ENCODE data around the gene CLCN6.

CLCN6 gene

DNA sequence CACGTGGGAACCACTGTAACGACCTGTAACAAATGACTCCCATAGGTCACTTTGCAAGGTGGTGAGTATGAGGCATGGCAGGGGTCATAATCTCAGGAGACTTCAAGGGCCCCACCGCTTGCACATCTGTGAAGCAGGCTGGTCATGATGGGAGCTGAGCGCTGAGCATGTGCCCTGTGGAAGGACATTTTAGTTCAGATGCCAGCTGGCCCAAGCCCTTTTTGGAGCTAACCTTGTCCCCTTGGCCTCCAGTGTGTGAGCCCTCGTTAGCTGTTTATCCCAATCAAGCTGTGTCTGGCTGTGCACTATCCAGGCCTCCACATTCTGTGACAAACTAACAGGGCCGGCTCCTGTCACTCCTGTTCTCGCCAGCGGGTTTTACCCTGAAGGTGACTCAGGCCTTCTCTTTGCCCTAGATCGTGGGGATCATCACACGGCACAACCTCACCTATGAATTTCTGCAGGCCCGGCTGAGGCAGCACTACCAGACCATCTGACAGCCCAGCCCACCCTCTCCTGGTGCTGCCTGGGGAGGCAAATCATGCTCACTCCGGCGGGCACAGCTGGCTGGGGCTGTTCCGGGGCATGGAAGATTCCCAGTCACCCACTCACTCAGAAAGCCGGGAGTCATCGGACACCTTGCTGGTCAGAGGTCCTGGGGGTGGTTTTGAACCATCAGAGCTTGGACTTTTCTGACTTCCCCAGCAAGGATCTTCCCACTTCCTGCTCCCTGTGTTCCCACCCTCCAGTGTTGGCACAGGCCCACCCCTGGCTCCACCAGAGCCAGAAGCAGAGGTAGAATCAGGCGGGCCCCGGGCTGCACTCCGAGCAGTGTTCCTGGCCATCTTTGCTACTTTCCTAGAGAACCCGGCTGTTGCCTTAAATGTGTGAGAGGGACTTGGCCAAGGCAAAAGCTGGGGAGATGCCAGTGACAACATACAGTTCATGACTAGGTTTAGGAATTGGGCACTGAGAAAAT lies 34.0 kb downstream of the CLCN6 start:
- no peak overlapping the region for H3K4me3 ChIP-seq (ENCODE audit: low read depth in 1 of 2, low read length in 2 of 2)
- H3K4me1 ChIP-seq (ENCODE audit: control insufficient read depth in 1 of 2, insufficient read depth in 2 of 2, low read length in 2 of 2), result peaks cover 0 to 5% of the 10 kb centered on the region in 2 donors
- no peaks in the 10 kb centered on the region for H3K27me3 ChIP-seq (ENCODE audit: control insufficient read depth in 1 of 2, insufficient read depth in 2 of 2, low read length in 2 of 2)
- peaks cover 42 to 89% of the 10 kb centered on the region in 2 donors for H3K36me3 ChIP-seq (ENCODE audit: control insufficient read depth in 1 of 2, insufficient read depth in 2 of 2, low read length in 2 of 2)
- no peak overlapping the region for H3K9ac ChIP-seq (ENCODE audit: low read depth in 1 of 2, low read length in 2 of 2)
- H3K27ac ChIP-seq (ENCODE audit: low read depth, low read length), result no peak overlapping the region
- no peaks in the 10 kb centered on the region for H3K9me3 ChIP-seq (ENCODE audit: control insufficient read depth in 1 of 2, low read length in 2 of 2)

GRCh38 chr1:11841245-11842153 lies 35.5 kb downstream of the CLCN6 start:
- H3K4me3 ChIP-seq (ENCODE audit: low read depth in 1 of 2, low read length in 2 of 2), result no peak overlapping the region
- peaks cover 35 to 80% of the 10 kb centered on the region in 2 donors for H3K36me3 ChIP-seq (ENCODE audit: control insufficient read depth in 1 of 2, insufficient read depth in 2 of 2, low read length in 2 of 2)
- H3K27ac ChIP-seq (ENCODE audit: low read depth, low read length), result no peak overlapping the region
- no peaks in the 10 kb centered on the region for H3K9me3 ChIP-seq (ENCODE audit: control insufficient read depth in 1 of 2, low read length in 2 of 2)
- no peaks in the 10 kb centered on the region for H3K4me1 ChIP-seq (ENCODE audit: control insufficient read depth in 1 of 2, insufficient read depth in 2 of 2, low read length in 2 of 2)
- no peak overlapping the region for H3K9ac ChIP-seq (ENCODE audit: low read depth in 1 of 2, low read length in 2 of 2)
- no peaks in the 10 kb centered on the region for H3K27me3 ChIP-seq (ENCODE audit: control insufficient read depth in 1 of 2, insufficient read depth in 2 of 2, low read length in 2 of 2)

DNA sequence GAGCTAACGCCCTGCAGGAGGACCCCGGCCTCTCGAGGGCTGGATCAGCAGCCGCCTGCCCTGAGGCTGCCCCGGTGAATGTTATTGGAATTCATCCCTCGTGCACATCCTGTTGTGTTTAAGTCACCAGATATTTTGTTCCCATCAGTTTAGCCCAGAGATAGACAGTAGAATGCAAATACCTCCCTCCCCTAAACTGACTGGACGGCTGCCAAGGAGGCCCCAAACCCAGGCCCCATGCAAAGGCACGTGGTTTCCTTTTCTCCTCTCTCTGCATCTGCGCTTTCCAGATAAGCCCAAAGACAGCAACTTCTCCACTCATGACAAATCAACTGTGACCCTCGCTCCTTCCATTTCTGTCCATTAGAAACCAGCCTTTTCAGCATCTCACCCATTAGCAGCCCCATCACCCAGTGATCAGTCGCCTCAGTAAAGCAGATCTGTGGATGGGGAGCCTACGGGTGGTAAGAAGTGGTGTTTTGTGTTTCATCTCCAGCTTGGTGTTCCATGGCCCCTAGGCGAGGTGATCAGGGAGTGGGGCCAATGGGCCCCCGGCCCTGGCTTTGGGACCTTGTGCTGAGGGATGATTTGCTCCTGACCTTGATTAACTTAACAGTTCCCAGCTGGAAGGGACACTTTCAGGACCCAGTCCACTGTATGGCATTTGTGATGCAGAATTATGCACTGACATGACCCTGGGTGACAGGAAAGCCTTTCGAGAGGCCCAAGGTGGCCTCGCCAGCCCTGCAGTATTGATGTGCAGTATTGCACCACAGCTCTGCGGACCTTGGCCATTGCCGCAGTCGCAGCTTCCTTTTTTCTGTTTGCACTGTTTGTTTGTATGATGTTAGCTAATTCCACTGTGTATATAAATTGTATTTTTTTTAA lies 36.4 kb downstream of the CLCN6 start:
- no peak overlapping the region for H3K27ac ChIP-seq (ENCODE audit: low read depth, low read length)
- no peaks in the 10 kb centered on the region for H3K9me3 ChIP-seq (ENCODE audit: control insufficient read depth in 1 of 2, low read length in 2 of 2)
- H3K4me1 ChIP-seq (ENCODE audit: control insufficient read depth in 1 of 2, insufficient read depth in 2 of 2, low read length in 2 of 2), result no peaks in the 10 kb centered on the region
- no peak overlapping the region for H3K4me3 ChIP-seq (ENCODE audit: low read depth in 1 of 2, low read length in 2 of 2)
- no peak overlapping the region for H3K9ac ChIP-seq (ENCODE audit: low read depth in 1 of 2, low read length in 2 of 2)
- H3K27me3 ChIP-seq (ENCODE audit: control insufficient read depth in 1 of 2, insufficient read depth in 2 of 2, low read length in 2 of 2), result no peaks in the 10 kb centered on the region
- H3K36me3 ChIP-seq (ENCODE audit: control insufficient read depth in 1 of 2, insufficient read depth in 2 of 2, low read length in 2 of 2), result peaks cover 35 to 71% of the 10 kb centered on the region in 2 donors

DNA sequence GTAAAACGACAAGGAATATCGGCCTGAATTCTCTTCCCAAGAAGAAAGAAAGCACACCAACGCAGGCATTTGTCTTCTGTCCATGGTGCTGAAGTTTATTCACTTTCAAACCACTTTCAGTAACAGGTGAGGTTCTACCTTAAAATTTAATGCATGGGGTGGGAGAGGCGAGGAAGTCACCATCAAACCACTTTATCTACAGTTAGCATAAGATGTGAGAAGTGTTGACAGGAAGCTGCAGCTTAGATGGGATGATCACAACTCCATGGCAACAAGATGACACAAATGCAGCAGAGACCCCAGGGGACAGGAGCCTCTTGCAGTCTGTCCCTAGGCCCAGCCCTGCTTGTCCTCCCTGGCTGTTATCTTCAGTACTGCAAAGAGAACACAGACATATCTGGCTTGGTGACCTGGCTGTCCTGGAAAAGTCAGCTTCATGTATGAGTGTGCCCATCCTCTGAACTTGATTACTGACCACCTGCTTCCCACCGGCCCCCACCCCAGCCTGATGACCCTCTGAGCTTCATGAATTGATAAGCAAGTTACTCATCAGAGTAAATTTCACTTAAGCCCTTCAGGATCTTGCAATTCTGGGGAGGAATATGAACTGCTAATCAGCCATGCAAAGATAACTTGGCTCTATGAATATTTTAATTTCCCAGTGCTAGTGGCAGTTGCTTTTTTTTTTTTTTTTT lies 39.8 kb downstream of the CLCN6 start:
- Histone ChIP-seq H3K4me1 (ENCODE audit: control insufficient read depth in 1 of 2, insufficient read depth in 2 of 2, low read length in 2 of 2) (no peaks in the 10 kb centered on the region), H3K27ac (ENCODE audit: low read depth, low read length) (no peak overlapping the region), H3K9ac (ENCODE audit: low read depth in 1 of 2, low read length in 2 of 2) (no peak overlapping the region), H3K27me3 (ENCODE audit: control insufficient read depth in 1 of 2, insufficient read depth in 2 of 2, low read length in 2 of 2) (no peaks in the 10 kb centered on the region), H3K4me3 (ENCODE audit: low read depth in 1 of 2, low read length in 2 of 2) (no peak overlapping the region), H3K36me3 (ENCODE audit: control insufficient read depth in 1 of 2, insufficient read depth in 2 of 2, low read length in 2 of 2) (peaks cover 15 to 38% of the 10 kb centered on the region in 2 donors), H3K9me3 (ENCODE audit: control insufficient read depth in 1 of 2, low read length in 2 of 2) (no peaks in the 10 kb centered on the region)

GRCh38 chr1:11847667-11848372 lies 41.8 kb downstream of the CLCN6 start, which contains the start of gene NPPA:
NPPA (minus strand) TSS chr1:11847783; CDS start chr1:11847684, 99 bp downstream.
- H3K27me3 ChIP-seq (ENCODE audit: control insufficient read depth in 1 of 2, insufficient read depth in 2 of 2, low read length in 2 of 2), result no peaks in the 10 kb centered on the region
- H3K4me1 ChIP-seq (ENCODE audit: control insufficient read depth in 1 of 2, insufficient read depth in 2 of 2, low read length in 2 of 2), result no peaks in the 10 kb centered on the region
- peaks cover 0 to 21% of the 10 kb centered on the region in 2 donors for H3K36me3 ChIP-seq (ENCODE audit: control insufficient read depth in 1 of 2, insufficient read depth in 2 of 2, low read length in 2 of 2)
- no peaks in the 10 kb centered on the region for H3K9me3 ChIP-seq (ENCODE audit: control insufficient read depth in 1 of 2, low read length in 2 of 2)
- H3K4me3 ChIP-seq (ENCODE audit: low read depth in 1 of 2, low read length in 2 of 2), result no peak within 1 kb of the TSS
- no peak within 1 kb of the TSS for H3K27ac ChIP-seq (ENCODE audit: low read depth, low read length)
- H3K9ac ChIP-seq (ENCODE audit: low read depth in 1 of 2, low read length in 2 of 2), result no peak within 1 kb of the TSS

DNA sequence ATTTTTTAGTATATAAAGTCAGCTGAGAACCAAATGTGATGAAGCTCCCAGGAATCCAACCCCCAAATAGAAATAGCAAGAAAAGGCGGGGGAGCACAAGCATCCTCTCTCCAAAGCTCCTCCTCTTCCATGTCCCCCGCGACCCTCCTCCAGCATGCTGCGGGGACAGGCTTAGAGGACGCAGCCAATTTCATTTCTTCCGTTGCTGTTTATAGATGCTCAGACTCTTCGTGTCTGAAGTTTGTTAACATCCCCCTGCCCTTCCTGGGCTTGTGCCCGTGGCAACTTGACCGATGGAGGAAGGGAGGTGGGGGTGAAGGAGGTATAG lies 42.3 kb downstream of the CLCN6 start:
- H3K4me3 ChIP-seq (ENCODE audit: low read depth in 1 of 2, low read length in 2 of 2), result no peak overlapping the region
- no peaks in the 10 kb centered on the region for H3K27me3 ChIP-seq (ENCODE audit: control insufficient read depth in 1 of 2, insufficient read depth in 2 of 2, low read length in 2 of 2)
- no peaks in the 10 kb centered on the region for H3K4me1 ChIP-seq (ENCODE audit: control insufficient read depth in 1 of 2, insufficient read depth in 2 of 2, low read length in 2 of 2)
- no peaks in the 10 kb centered on the region for H3K9me3 ChIP-seq (ENCODE audit: control insufficient read depth in 1 of 2, low read length in 2 of 2)
- H3K27ac ChIP-seq (ENCODE audit: low read depth, low read length), result no peak overlapping the region
- H3K9ac ChIP-seq (ENCODE audit: low read depth in 1 of 2, low read length in 2 of 2), result no peak overlapping the region
- H3K36me3 ChIP-seq (ENCODE audit: control insufficient read depth in 1 of 2, insufficient read depth in 2 of 2, low read length in 2 of 2), result peaks cover 0 to 19% of the 10 kb centered on the region in 2 donors

- Histone ChIP-seq H3K4me3 (ENCODE audit: low read depth in 1 of 2, low read length in 2 of 2) (no peak overlapping the region), H3K9ac (ENCODE audit: low read depth in 1 of 2, low read length in 2 of 2) (no peak overlapping the region), H3K27ac (ENCODE audit: low read depth, low read length) (no peak overlapping the region), H3K27me3 (ENCODE audit: control insufficient read depth in 1 of 2, insufficient read depth in 2 of 2, low read length in 2 of 2) (peaks cover 0 to 4% of the 10 kb centered on the region in 2 donors), H3K4me1 (ENCODE audit: control insufficient read depth in 1 of 2, insufficient read depth in 2 of 2, low read length in 2 of 2) (no peaks in the 10 kb centered on the region), H3K36me3 (ENCODE audit: control insufficient read depth in 1 of 2, insufficient read depth in 2 of 2, low read length in 2 of 2) (peaks cover 0 to 6% of the 10 kb centered on the region in 2 donors), H3K9me3 (ENCODE audit: control insufficient read depth in 1 of 2, low read length in 2 of 2) (no peaks in the 10 kb centered on the region)
Measured at GRCh38 chr1:11850156-11850555, 44.2 kb downstream of the CLCN6 start.

GRCh38 chr1:11851180-11851579 lies 45.2 kb downstream of the CLCN6 start:
- Histone ChIP-seq H3K27me3 (ENCODE audit: control insufficient read depth in 1 of 2, insufficient read depth in 2 of 2, low read length in 2 of 2) (peaks cover 0 to 4% of the 10 kb centered on the region in 2 donors), H3K36me3 (ENCODE audit: control insufficient read depth in 1 of 2, insufficient read depth in 2 of 2, low read length in 2 of 2) (no peaks in the 10 kb centered on the region), H3K9ac (ENCODE audit: low read depth in 1 of 2, low read length in 2 of 2) (no peak overlapping the region), H3K27ac (ENCODE audit: low read depth, low read length) (no peak overlapping the region), H3K9me3 (ENCODE audit: control insufficient read depth in 1 of 2, low read length in 2 of 2) (no peaks in the 10 kb centered on the region), H3K4me3 (ENCODE audit: low read depth in 1 of 2, low read length in 2 of 2) (no peak overlapping the region), H3K4me1 (ENCODE audit: control insufficient read depth in 1 of 2, insufficient read depth in 2 of 2, low read length in 2 of 2) (no peaks in the 10 kb centered on the region)

- Histone ChIP-seq H3K4me3 (ENCODE audit: low read depth in 1 of 2, low read length in 2 of 2) (no peak overlapping the region), H3K9ac (ENCODE audit: low read depth in 1 of 2, low read length in 2 of 2) (no peak overlapping the region), H3K4me1 (ENCODE audit: control insufficient read depth in 1 of 2, insufficient read depth in 2 of 2, low read length in 2 of 2) (no peaks in the 10 kb centered on the region), H3K27me3 (ENCODE audit: control insufficient read depth in 1 of 2, insufficient read depth in 2 of 2, low read length in 2 of 2) (peaks cover 20 to 25% of the 10 kb centered on the region in 2 donors), H3K27ac (ENCODE audit: low read depth, low read length) (no peak overlapping the region), H3K36me3 (ENCODE audit: control insufficient read depth in 1 of 2, insufficient read depth in 2 of 2, low read length in 2 of 2) (no peaks in the 10 kb centered on the region), H3K9me3 (ENCODE audit: control insufficient read depth in 1 of 2, low read length in 2 of 2) (no peaks in the 10 kb centered on the region)
Measured at GRCh38 chr1:11854519-11854918, 48.5 kb downstream of the CLCN6 start.
